ENCODE results near the gene TMC5.

GRCh38 chr16:19472482-19472881 lies 54.8 kb downstream of the TMC5 start:
- TF ChIP-seq CTCF (IDR thresholded peaks at IDR 0.05 in 2 of 3, conservative IDR thresholded peaks at IDR 0.05 in 1 of 3; ENCODE audit: borderline replicate concordance in 1 of 3, insufficient read depth in 1 of 3, low read depth in 2 of 3, low read length in 2 of 3) (no peak), RAD21 (IDR thresholded peaks at IDR 0.05; ENCODE audit: low read depth) (no peak), POLR2A (IDR thresholded peaks at IDR 0.05; ENCODE audit: borderline replicate concordance, extremely low read depth, insufficient read depth, insufficient read length) (no peak), SP1 (IDR thresholded peaks at IDR 0.05; ENCODE audit: low read depth) (no peak), POLR2AphosphoS5 (IDR thresholded peaks at IDR 0.05; ENCODE audit: low read depth, low read length) (no peak), REST (IDR thresholded peaks at IDR 0.05; ENCODE audit: low read depth) (no peak)
